Activated CD4-positive, CD25-positive, alpha-beta regulatory T cell treated with anti-CD3 and anti-CD28 coated beads, Interleukin-2, amount 50 U/mL, for 72 hours (primary cell): ENCODE results near the gene RMDN3.

Experiments
- DNase-seq: peaks from one replicate; pipeline ENCODE4 v3.0.0; 2021

The RMDN3 gene

GRCh38 chr15:40771242-40771641 lies 16.2 kb upstream of the RMDN3 start:
- DNase-seq, result no peak

DNA sequence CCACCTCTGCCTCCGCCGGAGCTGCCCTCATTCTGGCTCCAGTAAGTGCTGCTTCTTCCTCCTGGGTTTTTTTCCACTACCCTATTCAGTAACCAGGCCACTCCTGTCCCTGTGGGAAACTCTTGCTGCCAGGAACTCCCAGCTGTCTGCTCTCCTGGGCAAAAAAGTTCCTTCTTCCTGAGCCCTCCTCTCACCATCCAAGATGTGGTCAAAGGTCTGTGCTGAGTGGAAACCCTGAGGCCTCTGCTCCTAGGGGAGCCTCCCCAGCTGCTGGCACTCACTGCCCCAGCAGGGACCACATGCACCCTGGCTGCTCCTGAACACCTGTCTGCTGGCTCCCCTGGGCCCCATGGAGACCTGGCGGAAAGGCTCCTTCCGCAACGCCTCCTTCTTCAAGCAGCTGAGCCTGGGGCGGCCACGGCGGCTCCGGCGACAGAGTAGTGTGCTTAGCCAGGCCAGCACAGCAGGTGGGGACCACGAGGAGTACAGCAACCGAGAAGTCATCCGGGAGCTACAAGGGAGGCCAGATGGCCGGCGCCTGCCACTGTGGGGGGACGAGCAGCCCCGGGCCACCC lies 15.2 kb upstream of the RMDN3 start:
- no peak for DNase-seq

DNA sequence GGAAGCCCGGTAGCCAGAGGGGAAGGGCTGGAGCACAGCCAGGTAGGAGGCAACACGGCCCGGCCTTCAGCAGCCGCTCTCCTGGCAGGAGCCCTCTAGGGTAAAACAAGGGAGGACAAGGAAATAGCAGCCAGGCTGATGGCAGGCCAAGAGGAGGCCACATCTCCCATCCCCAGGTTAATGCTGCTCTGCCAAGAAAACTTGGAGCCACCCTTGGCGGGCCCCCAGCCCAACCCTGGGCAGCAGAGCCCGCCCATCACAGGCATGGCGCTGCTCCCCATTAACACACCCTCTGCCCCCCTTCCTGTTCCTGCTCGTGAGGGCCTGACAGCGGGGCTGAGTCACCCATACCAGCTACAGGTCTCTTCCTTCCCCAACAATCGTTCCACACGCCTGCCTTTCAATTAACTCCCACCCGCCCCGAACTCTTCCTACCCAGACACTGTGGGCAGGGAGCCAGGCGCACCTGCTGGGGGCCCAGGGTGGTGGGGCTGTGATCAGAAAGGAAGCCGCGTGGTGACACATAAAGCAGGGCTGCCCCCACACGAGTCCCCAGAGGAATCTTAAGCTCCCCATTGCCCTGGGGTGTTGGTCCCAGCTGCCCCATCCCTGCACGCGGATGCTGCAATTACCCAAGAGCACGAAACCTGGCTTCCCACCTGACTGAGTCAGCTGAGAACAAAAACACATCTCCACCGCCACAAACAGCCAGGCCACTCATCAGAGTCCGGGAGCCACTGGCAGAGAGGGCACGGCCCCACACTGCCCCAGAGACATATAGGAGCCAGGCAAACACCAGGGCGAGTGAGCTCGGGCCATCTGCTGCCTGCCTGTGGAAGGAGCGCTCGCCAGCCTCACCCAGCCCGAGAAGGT lies 14.5 kb upstream of the RMDN3 start, which contains the start of gene C15orf62:
C15orf62 (plus strand) TSS at position 707 of the 873 bp plus-strand sequence. CDS start 516 bp downstream, outside the sequence.
- peak; percentile 48 for DNase-seq

DNA sequence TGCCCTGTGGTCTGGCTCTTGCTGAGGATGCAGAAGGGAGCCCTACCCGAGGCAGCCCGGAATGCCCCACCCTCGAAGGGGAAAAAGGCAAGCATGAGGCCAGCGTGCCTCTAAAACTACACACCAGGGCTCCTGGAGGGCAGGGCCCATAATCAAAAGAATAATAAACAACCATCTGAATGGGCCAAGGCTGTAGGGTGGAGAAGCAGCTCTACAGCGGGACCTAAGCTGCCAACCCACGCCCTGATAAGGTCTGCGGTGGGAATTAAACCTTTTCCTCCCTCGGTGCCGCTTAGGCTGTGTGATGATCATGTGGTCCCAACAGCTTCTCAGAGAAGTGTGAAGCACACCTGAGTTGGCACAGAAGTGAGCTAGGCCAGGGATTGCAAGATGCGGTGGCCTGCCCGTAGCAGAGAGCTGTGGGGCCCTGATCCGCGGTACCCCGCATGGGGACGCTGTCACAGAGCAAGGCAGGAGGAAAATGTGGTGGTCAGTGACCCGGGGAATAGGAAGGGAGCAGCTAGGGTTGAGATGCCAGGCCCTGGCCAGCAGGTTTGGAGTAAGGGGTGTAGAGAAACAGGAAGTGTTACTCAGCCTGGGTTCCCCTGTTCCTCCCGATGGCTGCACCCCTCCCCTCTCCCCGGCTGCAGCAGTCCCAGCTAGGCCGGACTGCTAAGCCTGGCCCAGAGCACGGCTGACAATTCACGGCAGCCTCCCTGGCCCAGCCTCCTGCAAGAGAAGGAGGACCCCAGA lies 13.6 kb upstream of the RMDN3 start:
- no peak for DNase-seq

- no peak for DNase-seq
Observed at GRCh38 chr15:40767838-40768500, 12.9 kb upstream of the RMDN3 start.

DNA sequence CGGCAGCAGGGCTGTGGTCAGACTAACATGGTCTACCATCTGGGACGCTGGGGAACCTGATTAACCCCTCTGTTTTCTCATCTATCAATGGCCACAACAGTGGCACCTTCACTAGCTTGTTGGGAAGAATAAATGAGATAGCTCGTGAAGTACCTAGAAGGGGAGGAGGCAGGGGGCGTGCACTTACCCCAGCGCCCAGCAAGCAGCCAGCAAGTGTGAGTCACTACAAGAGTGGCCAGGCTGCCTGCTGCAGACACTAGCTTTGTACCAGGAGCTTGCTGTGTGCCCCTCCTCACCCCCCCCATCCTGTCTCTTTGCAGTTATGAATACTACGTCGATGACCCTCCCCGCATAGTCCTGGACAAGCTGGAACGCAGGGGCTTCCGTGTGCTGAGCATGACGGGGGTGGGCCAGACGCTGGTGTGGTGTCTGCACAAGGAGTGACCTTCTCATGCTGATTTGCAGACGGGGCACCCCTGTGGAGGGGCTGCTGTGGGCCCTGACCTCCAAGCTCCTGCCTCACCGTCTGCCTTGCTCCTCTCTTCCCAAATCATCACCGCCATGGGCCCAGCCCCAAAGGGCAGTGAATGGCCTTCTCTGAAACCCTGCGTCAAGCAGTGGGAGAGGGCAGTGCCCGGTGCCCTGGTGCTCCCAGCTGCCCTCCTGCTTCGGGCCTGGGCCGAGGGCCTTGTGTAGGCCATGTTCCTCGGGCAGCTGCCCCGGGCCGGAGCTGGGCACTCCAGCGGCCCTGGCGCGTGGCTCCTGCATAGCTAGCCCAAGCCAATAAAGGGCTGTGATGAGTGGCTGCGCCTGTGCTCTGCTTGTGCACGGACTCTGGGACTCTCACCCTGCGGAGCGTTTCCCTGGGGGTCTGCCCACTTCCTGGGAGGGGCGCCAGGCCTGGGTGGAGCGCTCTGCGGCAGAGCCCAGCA lies 12.1 kb upstream of the RMDN3 start:
- no peak for DNase-seq

- no peak for DNase-seq
Observed at GRCh38 chr15:40766194-40766815, 11.3 kb upstream of the RMDN3 start.

DNA sequence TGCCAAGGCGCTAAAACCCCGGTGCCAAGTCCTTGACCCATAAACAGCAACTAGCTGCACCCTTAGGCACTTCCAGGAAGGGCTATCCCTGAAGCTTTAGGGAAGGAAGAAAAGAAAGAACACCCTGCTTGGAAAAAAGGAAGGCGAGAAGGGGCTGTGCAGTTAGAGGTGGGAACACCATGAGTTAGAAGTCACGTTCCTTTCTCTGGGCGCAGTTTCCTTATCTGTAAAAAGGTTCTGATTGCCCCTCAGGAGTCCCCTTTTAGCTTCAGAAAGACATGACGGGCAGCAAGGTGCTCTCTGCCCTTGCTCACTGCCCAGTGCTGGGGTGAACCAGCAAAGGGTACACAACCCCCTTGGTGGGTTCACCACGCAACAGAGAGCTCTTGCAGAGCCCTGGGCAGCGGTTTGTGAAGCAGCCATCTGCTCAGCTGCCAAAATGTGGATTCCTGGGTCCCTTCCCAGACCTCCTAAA lies 9.6 kb upstream of the RMDN3 start:
- no peak for DNase-seq

DNA sequence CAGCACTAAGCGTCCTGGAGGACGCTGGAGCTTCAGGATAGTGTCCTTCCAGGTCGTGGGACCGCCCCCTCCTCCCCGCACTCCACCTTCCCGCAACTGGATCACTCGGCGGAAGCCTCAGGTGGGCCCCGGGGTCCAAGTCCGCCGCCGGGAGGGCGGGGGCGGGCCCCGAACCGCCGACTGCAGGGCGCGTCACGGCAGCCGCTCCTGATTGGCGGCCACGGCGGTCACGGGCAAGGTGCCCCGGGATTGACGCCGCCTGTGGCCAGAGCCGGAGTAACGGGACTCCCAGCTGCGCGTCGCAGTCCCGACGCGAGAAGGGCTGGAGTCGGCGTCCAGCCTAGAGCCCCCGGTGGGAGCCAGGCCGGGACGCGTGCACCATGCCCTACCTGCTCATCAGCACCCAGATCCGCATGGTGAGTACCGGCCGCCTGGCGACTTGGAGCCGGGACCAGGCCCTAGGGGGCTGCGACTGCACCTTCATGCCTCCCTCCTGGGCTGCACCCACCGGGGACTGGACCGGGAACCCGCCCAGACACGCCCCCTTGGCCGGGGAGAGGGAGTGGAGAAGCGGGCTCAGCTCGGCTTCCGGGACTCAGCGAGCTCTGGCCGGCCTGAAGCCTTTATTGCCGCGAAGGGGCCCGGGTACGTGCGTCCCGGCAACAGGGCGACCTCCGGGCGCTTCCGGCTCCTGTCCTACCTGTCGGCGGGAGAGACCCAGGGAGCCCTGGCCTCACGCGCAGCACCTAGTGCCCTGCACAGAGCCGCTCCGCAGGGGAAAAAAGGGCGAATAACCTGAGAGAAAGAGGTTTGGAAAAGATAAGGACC lies 9.0 kb upstream of the RMDN3 start, which contains the start of gene GCHFR:
GCHFR (plus strand) TSS at position 268 of the 828 bp plus-strand sequence; CDS start at position 381, 113 bp downstream.
- DNase-seq, result peak; percentile 70

DNA sequence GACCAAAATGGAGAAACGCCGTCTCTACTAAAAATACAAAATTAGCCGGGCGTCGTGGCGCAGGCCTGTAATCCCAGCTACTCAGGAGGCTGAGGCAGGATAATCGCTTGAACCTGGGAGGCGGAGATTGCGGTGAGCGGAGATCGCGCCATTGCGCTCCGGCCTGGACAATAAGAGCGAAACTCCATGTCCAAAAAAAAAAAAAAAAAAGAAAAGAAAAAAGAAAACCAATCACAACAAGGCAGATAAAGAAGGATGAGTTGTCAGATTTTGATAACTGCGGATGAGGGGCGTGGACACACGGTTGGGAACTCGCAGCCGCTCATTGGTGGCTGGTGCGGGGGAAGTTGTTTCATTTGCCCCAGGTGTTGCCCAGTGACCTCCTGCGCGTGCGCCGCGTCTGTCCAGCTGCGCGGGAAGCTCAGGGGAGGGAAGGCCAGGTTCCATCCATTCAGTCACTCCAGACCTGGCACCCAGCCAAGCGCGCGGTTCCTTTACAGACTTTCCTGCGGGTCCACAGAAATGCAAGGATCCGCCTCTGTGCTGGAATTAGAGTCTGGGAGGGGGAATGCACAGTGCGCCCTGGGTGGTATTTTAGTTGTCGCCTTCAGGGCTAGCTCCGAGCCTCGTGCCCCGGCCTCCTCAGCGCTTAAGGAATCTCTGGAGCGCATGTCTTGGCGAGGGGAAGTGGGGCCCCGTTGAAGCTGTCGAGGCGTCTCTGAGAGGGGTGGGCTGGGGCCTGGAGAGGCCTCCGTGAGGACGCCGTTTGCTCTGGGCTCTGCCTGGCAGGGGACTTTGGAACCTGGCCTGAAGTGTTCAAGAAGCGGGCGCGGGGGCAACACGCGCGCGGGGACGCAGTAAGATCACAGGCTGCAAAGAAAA lies 8.1 kb upstream of the RMDN3 start:
- DNase-seq, result peak; percentile 60

- DNase-seq, result no peak
Observed at GRCh38 chr15:40759961-40760360, 4.9 kb upstream of the RMDN3 start.

GRCh38 chr15:40756938-40757337 lies 1.9 kb upstream of the RMDN3 start:
- DNase-seq, result no peak

DNA sequence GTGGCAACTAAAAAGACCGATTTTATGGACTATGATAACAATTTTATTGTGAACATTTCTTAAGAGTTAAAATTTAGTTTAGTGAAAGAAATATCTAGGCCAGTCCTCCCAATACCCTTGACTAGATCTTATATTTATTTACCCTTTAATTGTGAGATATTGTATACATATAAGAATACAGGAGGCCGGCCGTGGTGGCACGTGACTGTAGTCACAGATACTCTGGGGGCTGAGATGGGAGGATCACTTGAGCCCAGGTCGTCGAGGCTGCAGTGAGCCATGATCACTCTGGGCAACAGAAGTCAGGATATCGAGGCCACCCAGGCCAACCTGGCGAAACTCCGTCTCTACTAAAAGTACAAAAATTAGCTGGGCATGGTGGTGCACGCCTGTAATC lies 756 bp upstream of the RMDN3 start:
- DNase-seq, result no peak

GRCh38 chr15:40754574-40754882 lies 526 bp downstream of the RMDN3 start:
- no peak for DNase-seq

DNA sequence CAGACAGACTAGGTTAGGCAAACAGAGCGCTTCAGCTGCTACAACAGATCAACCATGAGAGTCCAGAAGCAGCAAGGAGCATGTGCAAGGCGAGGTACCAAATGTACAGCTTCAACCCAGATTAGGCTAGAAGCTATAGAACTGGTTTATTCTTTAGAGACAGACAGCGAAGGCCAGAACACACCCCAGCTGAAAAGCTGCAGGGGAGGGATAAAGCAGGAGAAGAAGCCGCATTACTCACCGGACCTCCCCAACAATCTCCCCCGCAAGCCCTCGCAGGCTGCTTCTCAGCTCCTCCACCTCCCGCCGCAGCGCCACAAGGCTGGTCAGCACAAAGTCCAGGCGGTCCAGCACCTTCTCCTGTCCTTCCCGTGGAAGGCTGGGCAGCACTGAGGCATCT lies 3.3 kb downstream of the RMDN3 start:
- no peak for DNase-seq

- no peak for DNase-seq
Observed at GRCh38 chr15:40750885-40751284, 4.2 kb downstream of the RMDN3 start.

DNA sequence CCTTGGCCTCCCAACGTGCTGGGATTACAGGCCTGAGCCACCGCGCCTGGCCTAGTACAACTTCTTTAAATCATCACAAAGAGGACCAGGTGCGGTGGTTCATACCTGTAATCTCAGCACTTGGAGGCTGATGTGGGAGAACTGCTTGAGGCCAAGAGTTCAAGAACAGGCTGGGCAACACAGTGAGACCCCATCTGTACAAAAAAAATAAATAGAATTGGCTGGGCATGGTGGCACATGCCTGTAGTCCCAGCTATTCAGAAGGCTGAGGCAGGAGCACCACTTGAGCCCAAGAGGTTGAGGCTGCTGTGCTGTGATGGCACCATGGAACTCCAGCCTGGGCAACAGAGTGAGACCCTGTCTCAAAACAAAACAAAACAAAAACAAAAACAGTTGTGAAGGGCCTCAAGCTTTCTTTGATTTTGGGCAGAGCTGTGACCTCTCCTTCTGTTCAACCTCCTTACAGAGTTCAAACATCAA lies 5.9 kb downstream of the RMDN3 start:
- DNase-seq, result no peak

DNA sequence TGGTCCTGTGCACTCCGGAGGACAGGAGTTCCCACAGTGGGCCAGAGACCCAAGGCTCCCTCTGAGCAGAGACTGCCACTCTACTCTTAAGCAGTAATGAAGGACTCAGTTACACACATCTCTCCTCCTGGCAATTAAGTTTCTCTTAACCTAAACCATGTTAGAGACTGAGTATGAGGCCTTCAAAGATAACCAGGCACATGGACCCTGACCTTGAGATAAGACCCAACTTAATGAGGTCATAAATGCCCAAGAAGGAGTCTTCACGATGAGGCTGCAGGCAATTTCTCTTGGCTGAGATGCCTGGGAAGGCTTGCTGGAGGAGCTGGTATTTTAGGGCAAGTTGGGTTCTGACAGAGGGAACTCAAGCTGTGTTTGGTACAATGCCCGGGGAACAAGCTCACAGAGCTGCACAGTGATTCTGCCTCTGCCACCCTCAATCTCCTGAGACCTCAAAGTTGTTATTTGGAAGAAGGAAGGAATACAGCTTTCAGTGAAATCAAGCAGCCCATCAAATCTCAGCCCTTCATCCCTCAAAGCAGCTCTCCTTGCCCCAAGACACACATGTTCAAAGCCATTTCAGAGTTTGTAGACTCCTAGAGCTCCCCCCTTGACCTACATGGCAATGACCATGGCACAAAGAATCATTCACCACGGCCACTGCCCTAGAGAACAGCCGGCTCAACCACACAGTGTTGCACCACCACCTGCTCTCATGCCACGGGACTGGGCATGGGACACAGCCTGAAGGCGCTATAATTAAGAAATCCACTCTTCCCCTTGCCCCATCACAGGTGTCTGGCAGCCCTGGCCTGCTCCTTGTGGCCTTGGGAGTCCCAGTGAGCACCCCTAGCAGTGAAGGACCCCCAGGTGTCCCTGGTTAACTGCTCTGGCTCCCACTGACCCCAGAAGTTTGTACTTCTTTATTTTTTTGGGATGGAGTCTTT lies 7.1 kb downstream of the RMDN3 start:
- no peak for DNase-seq
